K562 (cell line): Measurements from ENCODE around the gene TCF4. TPM values are rescaled to one million over a fixed set of nuclear protein-coding genes. Genes with fewer than 3 reads are reported as not detected.

Experiments used
- BCOR ChIP-seq: fragments of 450-650 bp; IDR thresholded peaks from 2 replicates; pipeline ENCODE4 v1.6.1; 2016
- FOXM1 ChIP-seq, 2 experiments: fragments of 450-650 bp in 1 of 2; sonication (generic) in 1 of 2; formaldehyde crosslinking in 1 of 2; IDR thresholded peaks; 2 replicates each; pipeline versions ENCODE4 v1.6.1 to v1.9.0; 2017 to 2022; ENCODE audit warnings: low read depth in 2 of 2, mild to moderate bottlenecking in 2 of 2, missing genetic modification reagents in 1 of 2, moderate library complexity in 1 of 2
- MAFF ChIP-seq: IDR thresholded peaks from 2 replicates; pipeline ENCODE4 v1.6.1; 2012; ENCODE audit warnings: low read length, improper control_type of control experiment
- NFIX ChIP-seq: fragments of 250-450 bp; sonication (Bioruptor Pico); IDR thresholded peaks from 2 replicates; pipeline ENCODE4 v1.4.0; 2020; ENCODE audit warnings: low read depth, mild to moderate bottlenecking, moderate library complexity
- NR4A1 ChIP-seq, 2 experiments: fragments of 250-450 bp in 1 of 2; fragments of 450-650 bp in 1 of 2; sonication (Bioruptor Pico) in 1 of 2; IDR thresholded peaks; 2 replicates each; pipeline versions ENCODE4 v1.4.0 to v1.6.1; 2016 to 2020; ENCODE audit warnings: mild to moderate bottlenecking in 2 of 2, missing compliant biosample characterization in 1 of 2, missing genetic modification characterization in 1 of 2, moderate library complexity in 1 of 2
- POLR2G ChIP-seq: fragments of 200-400 bp; formaldehyde crosslinking; IDR thresholded peaks from 2 replicates; pipeline ENCODE4 v1.6.1; 2017; ENCODE audit warnings: low read depth, mild to moderate bottlenecking, antibody characterized with exemption, low read length, moderate library complexity
- ZFP91 ChIP-seq: sonication (generic); formaldehyde crosslinking; IDR thresholded peaks from 2 replicates; pipeline ENCODE4 v1.8.0; 2022; ENCODE audit warnings: mild to moderate bottlenecking, missing genetic modification reagents
- ZNF124 ChIP-seq: sonication (generic); formaldehyde crosslinking; IDR thresholded peaks from 2 replicates; pipeline ENCODE4 v1.8.1; 2022; ENCODE audit warnings: missing genetic modification reagents
- ZNF318 ChIP-seq, 2 experiments: fragments of 450-650 bp; IDR thresholded peaks; 2 replicates each; pipeline ENCODE4 v1.6.1; 2016; ENCODE audit warnings: mild to moderate bottlenecking in 2 of 2, borderline replicate concordance in 1 of 2, low read depth in 1 of 2, moderate library complexity in 1 of 2
- ZNF347 ChIP-seq: fragments of 450-650 bp; formaldehyde crosslinking; IDR thresholded peaks from 2 replicates; pipeline ENCODE4 v1.4.0; 2020; ENCODE audit warnings: low read depth, mild to moderate bottlenecking, moderate library complexity
- ZNF431 ChIP-seq: sonication (generic); formaldehyde crosslinking; IDR thresholded peaks from 2 replicates; pipeline ENCODE4 v1.8.0; 2022; ENCODE audit warnings: mild to moderate bottlenecking, missing genetic modification reagents
- ZNF57 ChIP-seq: fragments of 450-650 bp; formaldehyde crosslinking; IDR thresholded peaks from 2 replicates; pipeline ENCODE4 v1.4.0; 2020; ENCODE audit warnings: mild to moderate bottlenecking, moderate library complexity
- polyA plus RNA-seq, 8 experiments: library from polyadenylated mRNA; depleted of rRNA in 4 of 8; stranded (reverse) in 5 of 8; unstranded in 3 of 8; fragments of >200 nt; fragmentation: Nextera tagmentation in 2 of 8; fragmentation: Illumina TruSeq in 1 of 8; extraction: Ambion mirVana in 2 of 8; extraction: Trizol in 1 of 8; gene quantifications; 2 replicates each; pipeline versions ENCODE4 v1.2.1 to v1.2.3, GENCODE V29; 2011 to 2014; ENCODE audit warnings: inconsistent platforms in 1 of 8, missing spikeins in 1 of 8
- total RNA-seq, 7 experiments: library from RNA; depleted of rRNA in 6 of 7; stranded (reverse); fragments of >200 nt in 6 of 7; fragmentation: Illumina TruSeq in 2 of 7; extraction: Trizol in 2 of 7; gene quantifications; 2 replicates each; pipeline versions ENCODE4 v1.2.1 to v1.2.3, GENCODE V29; 2011 to 2021; ENCODE audit warnings: low replicate concordance in 1 of 7

The TCF4 gene
- total and polyA plus RNA-seq, 9 of the 15 experiments (the other 6 are each of a cell fraction or from before 2014, with no cell fraction given), result 4.8 to 24.7 (median 15.2) TPM

- TF ChIP-seq ZNF318 (IDR thresholded peaks at IDR 0.05; ENCODE audit: borderline replicate concordance in 1 of 2, low read depth in 1 of 2), result no peak
- TF ChIP-seq POLR2G, result peak; percentile 88
- TF ChIP-seq BCOR, result peak; percentile 41; the same call in 1 of the 2 replicates
- TF ChIP-seq NR4A1 (CRISPR knock-in tag; IDR thresholded peaks at IDR 0.05), result no peak
- TF ChIP-seq NR4A1 (tag; IDR thresholded peaks at IDR 0.05), result peak; percentile 86
- no peak for TF ChIP-seq ZNF124 (CRISPR knock-in tag)
- no peak for TF ChIP-seq ZNF431
- no peak for TF ChIP-seq ZNF347 (CRISPR knock-in tag)
- TF ChIP-seq FOXM1 (IDR thresholded peaks at IDR 0.05; ENCODE audit: low read depth), result no peak
- no peak for TF ChIP-seq FOXM1 (CRISPR knock-in tag; IDR thresholded peaks at IDR 0.05; ENCODE audit: low read depth)
- no peak for TF ChIP-seq NFIX (CRISPR knock-in tag)
- TF ChIP-seq ZNF57, result no peak
- no peak for TF ChIP-seq ZFP91
- no peak for TF ChIP-seq MAFF
Observed at GRCh38 chr18:55589625-55590291, 1.8 kb upstream of the TCF4 start (continued).
